BLaER1 (cell line): Measurements from ENCODE around the gene ZDHHC3.
A peak's percentile ranks its signal among the peaks of the same experiment; 100 is the strongest.

Experiments
- H3K27ac ChIP-seq: shearing (Covaris generic); formaldehyde crosslinking; 2 replicates; pipeline ENCODE4 v1.8.1; 2022
- H3K27me3 ChIP-seq: shearing (Covaris generic); formaldehyde crosslinking; 2 replicates; pipeline ENCODE4 v1.8.1; 2022
- H3K36me3 ChIP-seq: shearing (Covaris generic); formaldehyde crosslinking; 2 replicates; pipeline ENCODE4 v1.8.1; 2022
- H3K4me1 ChIP-seq: shearing (Covaris generic); formaldehyde crosslinking; 2 replicates; pipeline ENCODE4 v1.8.1; 2022
- H3K4me2 ChIP-seq: shearing (Covaris generic); formaldehyde crosslinking; 2 replicates; pipeline ENCODE4 v1.8.1; 2022
- H3K4me3 ChIP-seq: shearing (Covaris generic); formaldehyde crosslinking; 2 replicates; pipeline ENCODE4 v1.8.1; 2022
- H3K9ac ChIP-seq: shearing (Covaris generic); formaldehyde crosslinking; 2 replicates; pipeline ENCODE4 v1.8.1; 2022
- H3K9me3 ChIP-seq: shearing (Covaris generic); formaldehyde crosslinking; 2 replicates; pipeline ENCODE4 v1.8.1; 2022
- H4K20me1 ChIP-seq: shearing (Covaris generic); formaldehyde crosslinking; 2 replicates; pipeline ENCODE4 v1.8.1; 2022
- Cebpa-rat ChIP-seq: shearing (Covaris generic); IDR thresholded peaks from 2 replicates; pipeline ENCODE4 v1.8.1; 2022

The ZDHHC3 gene

GRCh38 chr3:45011756-45012508 lies 36.0 kb upstream of the ZDHHC3 start:
- Histone ChIP-seq H3K36me3 (peaks cover 94% of the 10 kb centered on the region), H3K9ac (no peak overlapping the region)

GRCh38 chr3:45010811-45011333 lies 34.9 kb upstream of the ZDHHC3 start:
- H3K9me3 ChIP-seq, result no peaks in the 10 kb centered on the region
- no peak overlapping the region for H3K9ac ChIP-seq
- H3K27me3 ChIP-seq, result no peaks in the 10 kb centered on the region
- no peaks in the 10 kb centered on the region for H4K20me1 ChIP-seq
- H3K36me3 ChIP-seq, result peaks cover 93% of the 10 kb centered on the region
- no peak for TF ChIP-seq Cebpa-rat
- H3K4me2 ChIP-seq, result no peak overlapping the region
- no peak overlapping the region for H3K27ac ChIP-seq
- peaks cover 13% of the 10 kb centered on the region for H3K4me1 ChIP-seq
- no peak overlapping the region for H3K4me3 ChIP-seq

More at GRCh38 chr3:45011756-45012508, 36.0 kb upstream of the ZDHHC3 start:
- Histone ChIP-seq H3K4me1 (peaks cover 13% of the 10 kb centered on the region), H3K9me3 (no peaks in the 10 kb centered on the region), H3K4me3 (no peak overlapping the region), H3K27ac (0 out of 2 replicates have a peak overlapping the region, but pooled peaks have one; percentile 23), H4K20me1 (no peaks in the 10 kb centered on the region), H3K27me3 (no peaks in the 10 kb centered on the region), H3K4me2 (peak overlapping the region; percentile 35; the same call in 1 of the 2 replicates)
- no peak for TF ChIP-seq Cebpa-rat

- TF ChIP-seq Cebpa-rat, result no peak
- peaks cover 7% of the 10 kb centered on the region for H3K9me3 ChIP-seq
- H3K27me3 ChIP-seq, result no peaks in the 10 kb centered on the region
- H4K20me1 ChIP-seq, result no peaks in the 10 kb centered on the region
- H3K9ac ChIP-seq, result no peak overlapping the region
- peaks cover 13% of the 10 kb centered on the region for H3K4me1 ChIP-seq
- no peak overlapping the region for H3K4me2 ChIP-seq
- H3K27ac ChIP-seq, result no peak overlapping the region
- peaks cover 94% of the 10 kb centered on the region for H3K36me3 ChIP-seq
- H3K4me3 ChIP-seq, result no peak overlapping the region
Measured at GRCh38 chr3:45009868-45010267, 33.9 kb upstream of the ZDHHC3 start.

GRCh38 chr3:45008117-45008516 lies 32.1 kb upstream of the ZDHHC3 start:
- no peak overlapping the region for H3K4me2 ChIP-seq
- no peak overlapping the region for H3K4me3 ChIP-seq
- no peaks in the 10 kb centered on the region for H3K27me3 ChIP-seq
- peaks cover 95% of the 10 kb centered on the region for H3K36me3 ChIP-seq
- H3K4me1 ChIP-seq, result peaks cover 13% of the 10 kb centered on the region
- no peak overlapping the region for H3K9ac ChIP-seq
- H3K27ac ChIP-seq, result no peak overlapping the region
- peaks cover 20% of the 10 kb centered on the region for H3K9me3 ChIP-seq
- TF ChIP-seq Cebpa-rat, result no peak
- H4K20me1 ChIP-seq, result no peaks in the 10 kb centered on the region

GRCh38 chr3:45007091-45007490 lies 31.1 kb upstream of the ZDHHC3 start:
- no peak overlapping the region for H3K27ac ChIP-seq
- peaks cover 95% of the 10 kb centered on the region for H3K36me3 ChIP-seq
- TF ChIP-seq Cebpa-rat, result no peak
- no peak overlapping the region for H3K4me2 ChIP-seq
- peaks cover 20% of the 10 kb centered on the region for H3K9me3 ChIP-seq
- no peak overlapping the region for H3K4me3 ChIP-seq
- H3K27me3 ChIP-seq, result no peaks in the 10 kb centered on the region
- no peaks in the 10 kb centered on the region for H4K20me1 ChIP-seq
- peaks cover 10% of the 10 kb centered on the region for H3K4me1 ChIP-seq
- no peak overlapping the region for H3K9ac ChIP-seq

GRCh38 chr3:45003859-45004258 lies 27.9 kb upstream of the ZDHHC3 start:
- Histone ChIP-seq H4K20me1 (no peaks in the 10 kb centered on the region), H3K36me3 (peaks cover 95% of the 10 kb centered on the region), H3K27ac (no peak overlapping the region), H3K4me1 (no peaks in the 10 kb centered on the region), H3K4me3 (no peak overlapping the region), H3K4me2 (no peak overlapping the region), H3K27me3 (no peaks in the 10 kb centered on the region), H3K9ac (no peak overlapping the region), H3K9me3 (peaks cover 20% of the 10 kb centered on the region)
- no peak for TF ChIP-seq Cebpa-rat

- Histone ChIP-seq H3K27me3 (no peaks in the 10 kb centered on the region), H3K9me3 (peaks cover 20% of the 10 kb centered on the region), H3K9ac (no peak overlapping the region), H3K27ac (no peak overlapping the region), H3K4me1 (no peaks in the 10 kb centered on the region), H4K20me1 (no peaks in the 10 kb centered on the region), H3K36me3 (peaks cover 95% of the 10 kb centered on the region), H3K4me2 (no peak overlapping the region), H3K4me3 (no peak overlapping the region)
- TF ChIP-seq Cebpa-rat, result no peak
Measured at GRCh38 chr3:45003406-45003805, 27.4 kb upstream of the ZDHHC3 start.

- Histone ChIP-seq H3K9me3 (peaks cover 20% of the 10 kb centered on the region), H3K4me1 (no peaks in the 10 kb centered on the region), H3K4me2 (no peak overlapping the region), H3K27ac (no peak overlapping the region), H3K27me3 (no peaks in the 10 kb centered on the region), H4K20me1 (no peaks in the 10 kb centered on the region), H3K4me3 (no peak overlapping the region), H3K9ac (no peak overlapping the region), H3K36me3 (peaks cover 95% of the 10 kb centered on the region)
- TF ChIP-seq Cebpa-rat, result no peak
Measured at GRCh38 chr3:45002720-45003119, 26.7 kb upstream of the ZDHHC3 start.

- Histone ChIP-seq H3K36me3 (peaks cover 95% of the 10 kb centered on the region), H3K27me3 (no peaks in the 10 kb centered on the region), H4K20me1 (no peaks in the 10 kb centered on the region), H3K4me2 (no peak overlapping the region), H3K9me3 (peaks cover 20% of the 10 kb centered on the region), H3K4me3 (no peak overlapping the region), H3K27ac (no peak overlapping the region), H3K4me1 (no peaks in the 10 kb centered on the region), H3K9ac (no peak overlapping the region)
- TF ChIP-seq Cebpa-rat, result no peak
Measured at GRCh38 chr3:45002139-45002660, 26.2 kb upstream of the ZDHHC3 start.

GRCh38 chr3:45001738-45002137 lies 25.8 kb upstream of the ZDHHC3 start:
- Histone ChIP-seq H3K9me3 (peaks cover 20% of the 10 kb centered on the region), H3K4me2 (no peak overlapping the region), H3K27me3 (no peaks in the 10 kb centered on the region), H3K4me3 (no peak overlapping the region), H4K20me1 (no peaks in the 10 kb centered on the region), H3K36me3 (peaks cover 95% of the 10 kb centered on the region), H3K4me1 (no peaks in the 10 kb centered on the region), H3K27ac (no peak overlapping the region), H3K9ac (no peak overlapping the region)
- no peak for TF ChIP-seq Cebpa-rat
